HG03575 (cell line): ENCODE results near the gene TRPM4.

Experiments
- ATAC-seq: cut with Tn5 transposase; IDR thresholded peaks from one replicate; pipeline ENCODE4 v1.9.1; 2021; ENCODE audit not compliant: unreplicated experiment, insufficient number of reproducible peaks, low FRiP score; ENCODE audit errors: extremely low read depth

TRPM4 gene

DNA sequence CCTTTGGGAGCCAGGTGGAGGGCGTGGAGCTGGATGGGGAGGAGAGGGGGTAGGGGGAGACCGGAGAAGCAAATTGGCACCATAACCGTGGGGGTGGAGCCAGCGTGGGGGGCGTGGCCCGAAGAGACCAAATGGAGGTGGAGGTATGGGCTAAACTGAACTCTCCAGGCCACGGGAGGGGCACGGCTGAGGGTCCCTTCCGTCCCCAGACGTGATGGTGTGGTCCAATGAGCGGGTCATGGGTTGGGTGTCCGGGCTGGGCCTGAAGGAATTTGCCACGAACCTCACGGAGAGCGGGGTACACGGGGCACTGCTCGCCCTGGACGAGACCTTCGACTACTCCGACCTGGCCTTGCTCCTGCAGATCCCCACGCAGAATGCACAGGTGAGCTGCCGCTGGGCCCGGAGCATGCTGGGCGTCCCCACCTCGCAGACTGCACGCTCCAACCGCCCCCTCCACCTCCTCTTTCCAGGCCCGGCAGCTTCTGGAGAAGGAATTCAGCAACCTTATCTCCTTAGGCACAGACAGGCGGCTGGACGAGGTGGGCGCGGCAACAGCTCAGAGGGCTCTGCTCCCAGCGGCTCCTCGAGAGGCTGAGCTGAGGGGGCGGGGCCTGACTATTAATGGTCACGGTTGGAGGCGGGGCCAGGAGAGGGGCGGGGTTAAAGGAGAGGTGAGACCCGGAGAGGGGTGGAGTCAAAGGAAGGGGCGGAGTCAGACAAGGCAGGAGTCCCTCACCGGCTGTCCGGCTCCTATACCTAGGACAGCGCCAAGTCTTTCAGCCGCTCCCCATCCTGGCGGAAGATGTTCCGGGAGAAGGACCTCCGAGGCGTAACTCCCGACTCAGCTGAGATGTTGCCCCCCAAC lies 8.6 kb upstream of the TRPM4 start:
- no peak for ATAC-seq

DNA sequence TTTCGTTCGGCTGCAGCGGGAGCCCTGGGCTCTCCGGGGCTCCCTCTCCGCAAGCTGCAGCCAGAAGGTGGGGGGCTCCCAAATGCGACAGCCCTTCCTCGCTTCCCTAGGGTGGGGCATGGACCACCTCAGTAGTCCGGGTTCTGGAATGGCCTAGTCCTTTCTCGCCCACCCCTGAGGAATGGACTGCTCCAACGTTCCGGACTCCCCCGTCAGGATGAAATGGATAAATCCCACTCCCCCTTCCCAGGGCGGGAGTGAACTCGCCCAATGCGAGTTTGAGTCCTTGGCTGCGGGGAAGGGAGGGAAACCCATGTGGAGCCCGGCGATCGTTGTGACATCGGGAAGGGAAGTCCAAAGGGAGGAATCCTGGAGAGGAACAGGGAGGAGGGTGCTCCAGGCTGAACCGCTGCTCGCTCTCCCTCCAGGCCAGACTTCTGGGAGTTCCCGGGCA lies 7.9 kb upstream of the TRPM4 start:
- no peak for ATAC-seq

DNA sequence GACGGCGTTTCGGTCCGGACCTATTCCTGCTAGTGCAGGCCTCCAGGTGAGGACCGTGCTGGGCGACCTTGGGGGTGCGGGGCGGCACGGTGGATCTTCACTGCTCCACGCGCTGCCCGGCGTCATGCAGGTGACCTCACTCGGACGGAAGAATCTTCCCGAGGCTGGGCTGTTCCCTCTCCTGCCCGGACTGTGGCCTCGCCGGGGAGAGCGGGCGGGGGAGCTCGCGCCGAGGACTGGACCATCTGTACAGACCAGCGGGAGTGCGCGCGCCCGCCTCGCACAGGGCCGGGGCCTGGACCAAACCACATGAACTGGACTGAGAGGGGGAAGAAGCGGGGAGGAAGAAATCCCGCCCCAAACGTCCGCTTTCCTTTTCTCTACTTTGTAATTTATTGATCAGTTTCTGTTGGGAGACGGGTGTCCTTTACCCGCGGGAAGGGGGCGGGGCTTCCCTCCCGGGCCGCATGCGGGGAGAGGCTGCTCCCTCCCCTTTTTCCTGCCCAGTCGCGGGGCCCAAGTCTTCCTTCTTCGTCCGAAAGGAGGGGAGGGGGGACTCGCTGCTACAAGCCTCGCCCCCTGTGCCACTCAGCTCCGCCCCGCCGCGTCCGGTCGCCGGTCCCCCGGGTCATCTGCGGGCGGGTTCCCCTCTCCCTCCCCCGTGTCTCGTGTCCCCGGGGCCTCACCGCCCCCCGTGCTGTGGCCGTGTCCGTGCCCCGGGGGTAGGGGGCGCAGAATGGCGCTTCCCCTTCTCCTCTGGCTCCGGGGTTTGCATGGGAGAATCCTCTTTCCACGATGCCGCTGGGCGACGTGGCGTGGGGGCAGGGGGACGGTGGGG lies 7.3 kb upstream of the TRPM4 start:
- no peak for ATAC-seq

DNA sequence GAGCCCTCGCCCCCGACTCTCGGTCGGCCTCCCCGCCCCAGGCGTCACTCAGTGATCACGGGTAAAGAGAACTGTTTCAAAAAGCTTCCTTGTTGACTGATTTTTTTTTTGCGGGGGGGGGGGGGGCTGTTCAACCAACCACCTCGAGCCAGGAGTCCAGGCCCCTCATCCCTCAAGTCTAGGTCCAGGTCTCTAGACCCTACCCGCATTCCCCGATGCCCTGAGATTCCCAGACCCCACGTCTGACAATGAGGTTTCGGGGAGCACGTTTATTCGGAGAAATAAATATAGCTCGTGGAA lies 6.7 kb upstream of the TRPM4 start:
- no peak for ATAC-seq

DNA sequence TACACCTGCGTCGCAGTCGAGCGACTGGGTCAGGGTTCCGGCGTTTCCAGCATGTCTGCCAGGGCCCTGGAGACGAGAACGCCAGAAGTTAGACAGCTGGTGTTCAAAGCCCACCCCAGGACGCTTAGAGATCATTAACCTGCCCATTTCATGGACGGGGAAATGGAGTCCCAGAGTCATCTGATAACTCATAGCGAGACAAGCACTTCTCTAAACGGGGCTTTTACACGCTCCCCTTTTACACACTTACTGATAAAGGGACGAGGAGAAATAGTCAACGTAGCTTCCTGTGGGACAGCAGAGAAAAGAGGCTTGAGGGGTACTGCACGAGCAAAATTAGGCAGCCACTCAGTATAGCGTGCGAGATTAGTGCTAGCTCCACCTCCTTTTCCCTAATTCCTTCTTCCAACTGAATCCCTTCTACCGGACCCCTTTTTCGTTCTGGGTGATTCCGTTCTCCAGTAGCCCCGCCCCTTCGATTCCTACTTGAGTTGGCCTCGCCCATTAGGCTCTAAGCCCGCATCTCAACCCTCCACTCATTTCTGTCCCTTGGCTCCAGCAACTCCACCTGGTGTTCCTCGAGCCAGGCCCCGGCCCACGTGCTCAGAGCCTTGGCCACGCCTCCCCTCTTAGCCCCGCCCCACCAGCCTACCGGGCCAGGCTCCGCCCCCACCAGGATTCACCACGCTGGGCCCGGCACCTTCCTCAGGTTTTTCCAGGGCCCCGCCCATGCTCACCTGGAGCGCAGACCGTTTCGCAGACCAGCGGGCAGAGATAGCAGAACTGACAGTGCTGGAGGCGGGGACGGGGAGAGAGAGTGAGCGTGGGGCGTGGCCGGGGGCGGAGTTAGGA lies 6.1 kb upstream of the TRPM4 start:
- ATAC-seq = no peak

DNA sequence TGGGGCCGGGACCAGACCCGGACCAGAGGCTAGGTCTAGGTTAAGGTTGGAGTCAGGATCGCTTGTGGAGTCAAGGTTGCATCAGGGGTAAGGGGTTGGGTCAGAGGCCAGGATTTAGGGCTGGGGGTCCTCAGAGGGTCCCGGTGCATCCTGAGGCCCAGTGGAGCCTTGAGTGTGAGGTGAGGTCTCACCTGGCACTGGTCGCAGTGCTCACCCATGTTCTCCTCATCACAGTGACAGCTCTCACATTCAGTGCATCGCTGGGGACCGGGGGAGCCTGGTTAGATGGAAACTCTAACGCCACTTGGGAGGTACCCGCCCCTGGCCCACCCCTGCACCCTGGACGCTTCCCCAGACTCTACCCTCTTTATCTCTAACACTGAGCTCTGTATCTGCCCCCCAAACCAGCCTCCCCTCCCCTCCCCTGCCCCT lies 5.5 kb upstream of the TRPM4 start:
- ATAC-seq = no peak

DNA sequence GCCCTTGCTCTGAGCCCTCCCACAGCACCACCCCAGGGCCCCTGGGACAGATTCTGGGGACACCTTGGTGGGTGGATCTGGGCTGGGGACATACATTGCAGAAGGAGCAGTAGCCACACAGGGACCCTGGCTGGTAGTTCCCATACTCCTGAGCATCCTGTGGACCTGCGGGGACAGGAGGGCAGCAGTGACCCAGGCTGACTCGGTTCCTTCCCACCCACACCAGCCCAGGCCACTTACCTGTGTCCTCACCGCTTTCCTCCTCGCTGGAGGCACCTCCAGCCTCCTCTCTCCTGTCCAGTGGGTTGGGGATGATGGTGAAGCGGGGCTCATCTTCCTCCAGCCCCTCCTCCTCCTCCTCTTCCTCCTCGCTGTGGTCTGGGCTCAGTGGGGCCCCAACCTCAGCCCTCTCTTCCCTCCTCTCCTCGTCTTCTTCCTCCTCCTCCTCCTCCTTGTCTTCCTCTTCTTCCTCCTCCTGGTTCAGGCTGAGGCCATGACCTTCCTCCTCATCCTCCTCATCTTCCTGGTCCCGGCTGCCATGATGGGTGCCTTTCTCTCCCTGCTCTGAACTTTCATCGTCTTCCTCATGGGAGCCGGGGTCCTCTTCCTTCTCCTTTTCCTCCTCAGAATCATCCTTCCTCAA lies 4.3 kb upstream of the TRPM4 start:
- no peak for ATAC-seq

DNA sequence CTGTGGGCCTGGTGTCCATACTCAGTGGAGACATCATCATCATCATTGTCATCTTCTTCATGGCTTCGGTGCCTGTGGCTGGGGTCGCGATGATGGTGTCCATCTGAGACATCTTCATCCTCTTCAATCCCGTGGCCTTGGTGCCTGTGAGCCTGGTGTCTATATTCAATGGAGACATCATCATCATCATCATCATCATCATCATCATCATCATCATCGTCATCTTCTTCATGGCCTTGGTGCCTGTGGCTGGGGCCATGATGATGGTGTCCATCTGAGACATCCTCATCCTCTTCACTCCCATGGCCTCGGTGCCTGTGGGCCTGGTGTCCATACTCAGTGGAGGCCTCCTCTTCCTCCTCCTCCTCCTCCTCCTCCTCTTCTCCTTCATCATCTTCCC lies 3.3 kb upstream of the TRPM4 start:
- ATAC-seq = no peak

DNA sequence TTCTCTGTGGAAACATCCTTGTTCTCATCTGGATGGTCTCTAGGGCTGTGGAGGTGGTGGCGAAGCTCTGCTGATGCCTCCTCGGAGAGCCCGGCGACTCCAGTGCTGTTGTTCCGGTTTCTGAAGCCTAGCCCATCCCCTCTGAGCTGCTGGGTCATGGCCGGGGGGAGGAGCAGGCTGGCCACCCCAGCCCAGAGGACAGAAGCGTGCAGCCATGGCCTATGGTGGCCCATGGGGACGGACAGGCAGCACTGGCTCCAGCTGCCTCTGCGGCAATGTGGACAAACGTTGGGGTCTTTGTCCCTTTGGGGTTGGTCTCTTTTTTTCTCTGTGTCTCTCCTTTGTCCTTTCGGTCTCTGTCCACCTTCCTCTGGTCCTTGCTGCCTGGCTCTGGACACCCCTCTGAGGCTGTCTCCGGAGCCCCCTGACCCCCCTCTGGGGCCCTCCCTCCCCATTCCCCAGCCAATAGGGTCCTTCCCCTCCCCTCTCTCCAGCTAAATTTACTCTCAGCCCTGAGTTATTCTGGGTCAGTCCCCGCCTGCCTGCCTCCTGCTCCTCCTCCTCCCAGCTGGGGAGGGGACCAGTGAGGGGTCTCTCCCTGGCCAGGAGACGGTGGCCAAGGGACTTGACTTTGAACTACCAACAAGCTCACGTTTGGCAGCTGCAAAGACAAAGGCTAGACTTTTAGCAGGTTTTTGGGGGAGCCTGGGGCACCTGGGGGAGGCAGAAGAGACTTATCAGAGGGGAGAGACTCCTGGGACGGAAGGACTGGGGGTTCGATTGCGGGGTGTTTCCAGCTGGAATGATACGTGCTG lies 2.4 kb upstream of the TRPM4 start, which contains the start of gene HRC:
Gene HRC, minus strand, starts transcription at position 392 of the 815 bp plus-strand sequence. Its CDS starts 159 bp downstream, at position 233.
- no peak for ATAC-seq

DNA sequence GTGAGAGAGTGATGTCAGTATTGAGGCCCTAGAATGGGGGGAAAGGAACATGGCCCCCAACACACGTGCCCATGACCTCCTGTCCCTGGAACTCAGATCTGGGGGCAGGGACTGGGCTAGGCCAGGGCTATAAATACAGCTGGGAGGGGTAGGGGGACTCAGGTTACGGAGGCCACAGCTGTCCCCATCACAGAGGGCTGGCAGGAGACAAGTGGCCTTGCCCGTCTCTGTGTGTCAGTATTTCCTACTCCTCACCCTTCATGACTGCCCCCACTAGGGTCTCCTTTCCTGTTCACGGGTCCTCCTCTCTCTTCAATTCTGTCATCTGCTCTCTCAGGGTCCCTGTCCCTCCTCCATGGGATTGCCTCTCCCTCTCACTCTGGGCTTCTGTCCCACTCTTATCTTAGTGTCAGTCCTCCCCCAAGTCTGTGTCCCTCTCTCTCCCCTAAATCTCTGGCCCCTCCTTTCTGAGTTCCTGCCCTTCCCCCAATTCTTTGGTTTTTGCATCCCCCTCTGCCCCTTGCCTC lies 1.7 kb upstream of the TRPM4 start:
- ATAC-seq = no peak

DNA sequence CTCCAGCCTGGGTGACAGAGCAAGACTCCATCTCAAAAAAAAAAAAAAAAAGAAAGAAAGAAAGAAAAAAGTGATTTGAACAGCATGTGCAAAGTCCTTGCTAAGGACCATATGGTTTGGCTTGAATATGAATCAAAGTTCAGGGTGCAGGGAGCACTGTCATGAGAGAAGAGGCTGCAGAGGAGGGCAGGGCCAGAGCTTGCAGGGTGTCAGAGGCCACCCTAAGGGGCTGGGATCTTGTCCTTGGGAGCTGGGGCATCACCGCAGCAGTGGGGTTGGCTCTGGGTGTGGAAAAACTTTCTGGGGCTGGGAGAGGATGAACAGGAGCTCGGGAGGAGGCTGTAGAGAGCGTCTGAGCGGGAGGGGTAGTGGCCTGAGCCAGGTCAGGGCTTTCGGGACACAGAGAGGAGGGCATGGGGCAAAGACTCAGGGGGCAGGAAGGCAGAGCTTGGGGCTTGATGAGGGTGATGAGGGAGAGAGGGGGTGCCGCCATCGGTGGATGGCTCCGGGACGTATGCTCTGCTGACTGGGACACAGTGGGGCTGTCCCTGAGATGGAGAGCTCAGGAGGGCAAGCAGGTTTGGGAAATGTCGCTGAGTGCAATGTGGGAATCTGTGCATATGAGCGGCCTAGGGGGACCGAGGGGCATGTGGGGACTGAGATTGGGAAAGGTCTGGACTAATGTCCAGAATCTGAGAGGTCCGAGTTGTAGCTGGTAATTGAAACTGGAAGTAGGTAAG lies 3.0 kb downstream of the TRPM4 start:
- no peak for ATAC-seq

DNA sequence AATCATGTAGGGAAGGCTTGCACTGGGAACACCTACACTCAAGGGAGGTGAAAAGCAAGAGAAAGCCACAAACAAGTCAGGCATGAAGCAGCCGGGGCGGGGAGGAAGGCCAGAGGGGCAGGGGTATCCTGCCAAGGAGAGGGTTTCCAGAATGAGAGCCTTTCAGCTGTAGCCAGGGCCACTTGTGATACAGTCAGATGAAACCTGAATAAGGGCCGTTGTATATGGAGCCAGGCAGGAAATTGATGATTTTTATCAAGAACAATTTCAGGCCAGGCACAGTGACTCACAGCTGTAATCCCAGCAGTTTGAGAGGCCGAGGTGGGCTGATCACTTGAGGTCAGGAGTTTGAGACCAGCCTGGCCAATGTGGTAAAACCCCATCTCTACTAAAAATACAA lies 4.4 kb downstream of the TRPM4 start:
- ATAC-seq = no peak

DNA sequence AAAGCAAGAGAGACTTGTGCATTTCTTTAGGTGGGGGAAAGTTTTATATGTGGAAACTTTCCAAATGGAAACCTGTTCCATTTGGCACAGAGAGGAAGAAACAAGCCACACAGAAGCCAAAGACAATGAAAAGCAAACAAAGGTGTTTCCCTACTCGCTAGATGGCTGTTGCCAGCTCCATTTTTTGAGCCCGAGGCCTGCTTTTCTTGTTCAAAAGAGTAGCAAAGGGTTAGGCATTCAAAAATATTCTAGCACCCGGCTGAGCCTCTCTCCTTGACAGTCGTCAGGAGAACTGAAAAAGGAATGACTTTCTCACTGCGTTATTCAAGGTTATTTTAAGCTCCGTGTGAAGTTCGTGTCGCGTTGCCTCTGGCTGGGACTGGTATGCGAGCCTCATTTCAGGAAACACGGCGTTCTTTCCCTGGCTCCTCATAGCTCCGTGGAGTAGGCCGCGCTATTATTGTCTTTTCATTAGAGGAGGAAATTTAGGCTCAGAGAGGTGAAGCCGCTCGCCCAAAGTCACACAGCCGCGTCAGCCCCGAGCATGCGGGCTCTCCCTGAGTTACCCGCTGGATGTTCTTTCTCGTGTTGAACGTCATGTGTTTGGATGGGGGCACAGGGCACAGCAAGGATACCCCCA lies 7.6 kb downstream of the TRPM4 start:
- ATAC-seq = no peak

DNA sequence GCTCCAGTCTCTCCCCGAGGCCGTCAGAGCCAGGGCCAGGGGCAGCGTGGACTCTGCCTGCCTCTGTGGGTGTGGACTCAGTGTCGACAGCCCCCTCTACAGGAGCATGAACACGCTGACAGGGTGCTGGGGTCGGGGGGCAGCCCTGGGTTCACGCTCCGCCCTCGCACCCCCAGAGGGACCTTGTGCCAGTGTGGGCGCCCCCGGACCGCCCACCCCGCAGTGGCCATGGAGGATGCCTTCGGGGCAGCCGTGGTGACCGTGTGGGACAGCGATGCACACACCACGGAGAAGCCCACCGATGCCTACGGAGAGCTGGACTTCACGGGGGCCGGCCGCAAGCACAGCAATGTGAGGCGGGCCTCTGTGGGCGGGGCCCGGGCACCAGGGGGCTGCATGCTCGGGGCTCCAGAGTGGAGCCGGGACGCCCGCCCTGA lies 8.3 kb downstream of the TRPM4 start:
- no peak for ATAC-seq

DNA sequence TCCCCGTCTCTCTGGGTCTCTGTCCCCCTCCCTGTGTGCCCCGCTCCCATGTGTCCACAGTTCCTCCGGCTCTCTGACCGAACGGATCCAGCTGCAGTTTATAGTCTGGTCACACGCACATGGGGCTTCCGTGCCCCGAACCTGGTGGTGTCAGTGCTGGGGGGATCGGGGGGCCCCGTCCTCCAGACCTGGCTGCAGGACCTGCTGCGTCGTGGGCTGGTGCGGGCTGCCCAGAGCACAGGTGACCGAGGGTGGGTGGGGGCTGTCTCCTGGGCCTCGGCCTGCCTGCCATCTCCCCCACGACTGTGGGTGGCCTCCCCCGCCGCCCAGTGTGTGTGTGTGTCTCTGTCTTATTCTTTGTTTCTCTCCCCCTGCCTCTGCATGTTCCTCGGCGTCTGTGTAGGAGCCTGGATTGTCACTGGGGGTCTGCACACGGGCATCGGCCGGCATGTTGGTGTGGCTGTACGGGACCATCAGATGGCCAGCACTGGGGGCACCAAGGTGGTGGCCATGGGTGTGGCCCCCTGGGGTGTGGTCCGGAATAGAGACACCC lies 10.3 kb downstream of the TRPM4 start:
- ATAC-seq = no peak

DNA sequence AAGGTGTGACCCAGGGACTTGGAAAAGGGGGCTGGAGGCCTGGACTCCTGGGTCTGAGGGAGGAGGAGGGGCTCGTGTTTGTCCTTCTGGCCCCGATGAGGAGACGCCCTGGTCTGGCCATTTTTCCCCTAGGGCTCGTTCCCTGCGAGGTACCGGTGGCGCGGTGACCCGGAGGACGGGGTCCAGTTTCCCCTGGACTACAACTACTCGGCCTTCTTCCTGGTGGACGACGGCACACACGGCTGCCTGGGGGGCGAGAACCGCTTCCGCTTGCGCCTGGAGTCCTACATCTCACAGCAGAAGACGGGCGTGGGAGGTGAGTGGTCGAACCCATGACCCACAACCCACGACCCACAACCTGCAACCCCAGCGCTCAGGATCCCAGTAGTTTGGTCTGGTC lies 10.8 kb downstream of the TRPM4 start:
- ATAC-seq = no peak
